GM19463 (cell line): ENCODE measurements around the gene EML2.

Experiments used
- ATAC-seq: cut with Tn5 transposase; IDR thresholded peaks from one replicate; pipeline ENCODE4 v1.9.1; 2021; ENCODE audit warnings: mild to moderate bottlenecking, moderate library complexity; ENCODE audit not compliant: unreplicated experiment

The EML2 gene

DNA sequence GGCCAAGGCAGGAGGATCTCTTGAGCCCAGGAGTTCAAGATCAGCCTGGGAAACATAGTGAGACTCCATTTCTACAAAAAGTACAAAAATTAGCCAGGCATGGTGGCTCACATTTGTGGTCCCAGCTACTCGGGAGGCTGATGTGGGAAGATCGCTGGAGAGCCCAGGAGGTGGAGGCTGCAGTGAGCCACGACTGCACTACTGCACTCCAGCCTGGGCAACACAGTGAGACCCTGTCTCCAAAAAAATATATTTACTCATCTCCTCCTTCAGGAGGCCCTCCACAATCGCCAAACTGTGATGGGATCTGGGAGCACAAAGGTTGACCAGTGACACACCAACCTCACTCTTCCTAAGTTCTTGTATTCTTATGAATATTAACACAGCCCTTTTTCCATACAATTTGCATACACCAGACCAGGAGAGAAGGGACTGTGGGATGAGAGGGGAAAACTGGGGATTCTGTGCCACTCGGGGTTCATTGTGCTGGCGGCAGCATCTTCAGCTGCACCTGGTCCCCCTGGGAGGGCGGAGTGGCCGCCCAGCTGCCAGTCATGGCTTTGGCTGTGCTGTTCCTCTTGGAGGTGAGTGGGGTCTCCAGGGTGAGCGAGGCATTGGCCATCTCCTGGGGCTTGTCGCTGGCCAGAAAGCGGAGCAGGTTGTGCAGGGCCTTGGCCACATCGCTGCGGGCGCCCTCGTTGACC is 48.7 kb downstream of the EML2 start:
- ATAC-seq, result no peak

DNA sequence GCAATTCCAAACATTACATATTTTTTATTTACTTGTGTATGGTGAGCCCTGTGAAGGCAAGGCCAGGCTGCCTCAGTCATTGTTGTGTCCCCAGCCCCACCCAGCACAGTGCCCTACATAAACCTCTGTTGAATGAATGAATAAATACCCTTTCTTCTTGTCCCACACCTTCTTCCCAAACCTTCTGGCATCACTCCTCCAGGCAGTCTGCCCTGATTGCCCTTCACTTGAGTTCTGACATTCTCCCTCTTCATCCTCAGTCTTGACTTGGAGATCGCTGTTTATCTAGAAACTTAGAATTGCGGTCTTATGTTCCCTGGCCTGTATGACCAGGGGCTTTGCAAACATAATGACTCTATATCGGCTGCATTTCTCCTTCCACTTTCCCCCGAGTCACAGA is 49.4 kb downstream of the EML2 start:
- ATAC-seq, result no peak

DNA sequence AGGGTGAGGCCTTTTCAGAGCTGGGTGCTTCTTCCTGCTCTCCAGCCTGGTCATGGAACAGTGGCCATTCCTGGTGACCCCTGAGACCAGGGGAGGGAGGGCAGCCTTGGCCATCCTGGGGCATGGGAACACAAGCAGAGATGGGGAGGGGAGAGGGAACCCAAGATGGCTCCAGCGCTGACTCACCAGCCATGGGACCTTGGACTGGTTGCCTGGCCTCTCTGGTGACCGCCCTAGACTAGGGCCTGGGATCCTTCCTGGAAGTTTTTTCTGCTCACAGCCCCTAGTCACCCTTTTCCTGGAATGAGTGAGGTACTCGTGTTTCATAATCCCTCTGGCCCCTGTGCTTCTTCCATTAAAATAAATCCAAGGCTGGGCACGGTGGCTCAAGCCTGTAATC is 51.3 kb downstream of the EML2 start:
- ATAC-seq, result no peak

DNA sequence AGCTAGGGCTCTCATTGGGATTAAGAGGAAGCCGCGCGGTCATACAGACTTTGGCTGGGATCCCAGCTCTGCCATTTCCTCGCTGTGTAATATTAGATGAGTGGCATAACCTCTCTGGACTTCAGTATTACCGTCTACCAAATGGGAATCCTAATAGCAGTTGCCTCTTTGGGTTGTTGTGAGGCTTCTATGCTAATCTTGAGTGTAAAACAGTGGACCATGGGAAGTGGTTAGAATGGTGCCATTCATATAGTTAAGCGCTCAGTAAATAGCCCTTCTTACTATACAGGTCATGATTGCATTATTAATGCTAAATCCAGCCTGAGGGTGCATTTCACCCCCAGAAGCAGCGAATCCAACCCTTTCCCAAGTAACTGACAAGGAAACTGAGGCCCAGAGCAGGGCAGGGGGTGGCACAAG is 54.0 kb downstream of the EML2 start:
- ATAC-seq, result no peak

DNA sequence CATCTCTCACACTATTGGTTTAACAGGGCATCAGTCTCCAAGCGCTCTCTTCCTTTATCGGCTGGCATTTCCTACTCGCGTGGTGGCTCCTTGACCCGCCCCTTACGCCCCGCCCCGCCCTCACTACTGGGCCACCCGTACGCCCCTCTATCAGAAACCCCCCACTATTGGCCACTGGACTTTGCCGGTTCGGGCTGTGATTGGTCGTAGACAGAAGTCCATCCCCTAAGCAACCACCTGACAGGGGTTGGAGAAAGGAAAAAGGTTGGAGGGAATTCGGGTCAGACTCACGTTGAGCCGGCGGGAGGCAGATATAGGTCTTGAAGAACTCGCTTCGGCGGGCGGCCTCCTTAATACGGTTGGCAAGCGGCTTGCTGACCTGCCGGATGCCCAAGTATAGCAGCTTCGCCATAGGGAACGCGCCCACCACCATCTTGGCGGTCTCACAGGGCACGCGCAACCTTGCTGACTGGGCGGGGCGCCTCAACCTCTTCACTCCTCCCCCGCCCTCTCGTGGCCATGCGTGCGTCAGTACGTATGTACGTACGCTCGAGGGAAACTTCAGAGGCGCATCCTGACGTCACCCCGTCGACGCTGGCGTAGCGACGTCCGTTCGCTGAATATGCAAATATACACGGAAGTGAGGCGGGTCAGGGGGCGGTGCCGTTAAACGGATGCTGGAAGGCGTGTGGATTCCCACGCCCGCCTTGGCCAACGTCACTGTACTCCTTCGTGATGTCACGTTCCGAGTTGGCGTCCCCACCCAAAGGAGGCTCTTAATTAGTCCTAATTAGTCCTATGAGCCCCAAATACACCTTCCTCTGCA is 54.7 kb downstream of the EML2 start, which contains the start of gene OPA3:
Gene OPA3, minus strand, starts transcription at position 471 of the 826 bp plus-strand sequence. Its CDS starts 38 bp downstream, at position 433.
- peak; percentile 81 for ATAC-seq

DNA sequence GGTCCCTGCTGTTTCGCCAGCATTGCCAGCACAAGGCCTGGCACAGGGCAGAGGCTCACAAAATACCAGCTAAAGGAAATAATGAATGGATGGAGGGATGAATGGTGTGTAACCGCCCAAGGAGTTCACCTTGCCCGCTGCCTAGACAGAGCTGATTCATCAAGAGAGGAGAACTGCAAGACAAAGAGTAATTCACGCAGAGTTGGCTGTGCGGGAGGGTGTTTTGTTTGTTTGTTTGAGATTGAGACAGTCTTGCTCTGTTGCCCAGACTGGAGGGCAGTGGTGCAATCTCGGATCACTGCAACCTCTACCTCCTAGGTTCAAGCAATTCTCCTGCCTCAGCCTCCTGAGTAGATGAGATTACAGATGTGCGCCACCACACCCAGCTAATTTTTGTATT is 57.6 kb downstream of the EML2 start:
- no peak for ATAC-seq

DNA sequence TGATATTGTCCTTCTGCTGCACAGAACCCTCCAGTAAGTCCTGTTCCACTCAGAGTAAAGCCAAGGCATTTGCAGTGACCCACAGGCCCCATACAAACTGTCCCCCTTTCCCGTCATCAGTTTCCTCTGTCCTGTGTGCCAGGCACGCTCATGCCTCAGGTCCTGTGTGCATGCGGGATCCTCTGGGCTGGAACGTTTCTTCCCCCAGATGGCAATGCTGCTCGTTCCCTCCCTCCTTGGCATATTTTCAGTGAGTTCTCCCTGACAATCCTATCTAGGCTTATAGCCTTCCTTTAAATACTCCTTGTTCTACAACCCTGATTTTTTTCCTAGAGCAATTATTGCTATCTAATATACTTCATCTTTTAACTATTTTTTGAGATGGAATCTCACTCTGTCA is 60.3 kb downstream of the EML2 start:
- no peak for ATAC-seq

DNA sequence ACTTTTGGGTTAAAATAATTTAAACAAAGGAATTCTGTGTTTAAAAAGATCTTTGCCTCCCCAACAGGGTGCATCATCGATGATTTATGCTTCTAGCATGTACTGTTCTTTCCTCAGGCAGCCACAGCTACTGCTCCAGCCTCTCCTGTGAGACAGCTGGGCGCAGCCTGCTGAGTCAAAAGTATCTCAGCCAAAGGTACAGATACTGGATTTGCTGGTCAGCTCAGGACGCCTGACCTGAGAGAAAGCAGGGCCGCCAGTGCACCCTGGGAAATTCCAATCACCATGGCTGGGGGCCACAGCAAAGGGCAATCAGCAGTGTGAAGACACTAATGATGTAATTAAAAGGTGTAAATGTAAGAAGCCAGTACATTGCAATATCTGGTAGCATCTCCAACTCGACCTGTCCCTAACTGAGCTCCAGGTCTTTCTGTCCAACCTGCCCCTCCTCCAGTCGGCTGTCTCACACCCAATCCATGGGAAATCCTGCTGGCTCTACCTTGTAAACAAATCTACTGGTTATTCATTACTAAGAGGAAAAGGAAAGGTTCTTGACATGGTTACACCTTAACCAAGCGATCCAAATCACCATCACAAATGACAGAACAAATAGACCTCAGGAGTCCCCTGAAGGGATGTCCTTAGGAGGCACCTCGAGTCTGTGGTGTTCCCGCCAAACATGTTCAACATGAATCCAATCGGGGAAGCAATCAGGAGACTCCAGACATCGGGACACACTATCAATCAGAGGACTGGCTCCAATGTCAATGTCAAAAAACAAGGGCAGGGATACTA is 61.9 kb downstream of the EML2 start:
- ATAC-seq, result no peak

DNA sequence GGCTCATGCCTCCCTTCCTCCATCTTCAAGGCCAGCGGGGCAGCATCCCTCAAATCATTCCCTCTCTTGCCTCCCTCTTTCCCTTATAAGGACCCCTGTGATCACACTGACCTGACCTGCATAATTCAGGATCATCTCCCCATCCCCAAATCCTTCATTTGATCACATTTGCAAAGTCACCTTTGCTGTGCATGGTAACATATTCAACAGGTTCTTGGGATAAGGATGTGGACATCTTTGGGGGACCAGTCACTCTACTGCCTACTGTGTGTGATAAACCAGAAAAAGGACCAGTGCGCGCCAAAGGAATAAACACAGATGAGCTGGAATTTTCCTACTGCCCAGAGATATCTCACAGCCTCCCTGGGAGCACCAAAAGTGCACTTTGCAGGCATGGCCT is 62.5 kb downstream of the EML2 start:
- no peak for ATAC-seq

DNA sequence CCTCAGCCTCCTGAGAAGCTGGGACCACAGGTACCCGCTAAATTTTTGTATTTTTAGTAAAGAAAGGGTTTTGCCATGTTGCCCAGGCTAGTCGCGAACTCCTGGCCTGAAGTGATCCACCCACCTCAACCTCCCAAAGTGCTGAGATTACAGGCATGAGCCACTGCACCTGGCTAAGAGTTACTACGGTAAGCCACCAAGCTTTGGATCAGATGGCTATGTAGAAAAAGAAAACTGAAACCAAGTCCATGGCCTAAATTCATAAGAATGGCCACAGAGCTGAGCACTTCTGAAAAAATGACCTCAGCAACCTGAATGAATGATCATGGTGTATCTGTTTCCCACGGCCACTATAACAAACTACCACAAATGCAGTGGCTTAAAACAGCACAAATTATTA is 64.0 kb downstream of the EML2 start:
- ATAC-seq, result no peak

DNA sequence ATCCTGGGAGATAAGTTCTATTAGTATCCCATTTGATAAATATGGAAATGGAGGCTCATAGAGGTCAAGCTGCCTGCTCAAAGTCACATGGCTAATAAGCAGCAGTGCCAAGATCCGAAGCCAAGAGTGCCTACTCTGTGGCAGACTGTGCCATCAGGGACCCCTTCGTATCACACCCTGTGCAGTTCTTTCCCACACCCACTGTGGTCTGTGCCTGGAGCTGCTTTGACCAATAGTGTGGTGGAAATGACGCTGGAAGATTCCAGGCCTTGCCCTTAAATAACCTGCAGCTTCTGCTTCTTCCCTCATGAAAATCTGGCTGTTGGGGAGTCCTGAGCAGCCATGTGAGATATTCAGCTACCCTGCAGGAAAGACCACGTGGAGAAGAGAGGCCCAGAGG is 64.7 kb downstream of the EML2 start:
- ATAC-seq, result no peak

DNA sequence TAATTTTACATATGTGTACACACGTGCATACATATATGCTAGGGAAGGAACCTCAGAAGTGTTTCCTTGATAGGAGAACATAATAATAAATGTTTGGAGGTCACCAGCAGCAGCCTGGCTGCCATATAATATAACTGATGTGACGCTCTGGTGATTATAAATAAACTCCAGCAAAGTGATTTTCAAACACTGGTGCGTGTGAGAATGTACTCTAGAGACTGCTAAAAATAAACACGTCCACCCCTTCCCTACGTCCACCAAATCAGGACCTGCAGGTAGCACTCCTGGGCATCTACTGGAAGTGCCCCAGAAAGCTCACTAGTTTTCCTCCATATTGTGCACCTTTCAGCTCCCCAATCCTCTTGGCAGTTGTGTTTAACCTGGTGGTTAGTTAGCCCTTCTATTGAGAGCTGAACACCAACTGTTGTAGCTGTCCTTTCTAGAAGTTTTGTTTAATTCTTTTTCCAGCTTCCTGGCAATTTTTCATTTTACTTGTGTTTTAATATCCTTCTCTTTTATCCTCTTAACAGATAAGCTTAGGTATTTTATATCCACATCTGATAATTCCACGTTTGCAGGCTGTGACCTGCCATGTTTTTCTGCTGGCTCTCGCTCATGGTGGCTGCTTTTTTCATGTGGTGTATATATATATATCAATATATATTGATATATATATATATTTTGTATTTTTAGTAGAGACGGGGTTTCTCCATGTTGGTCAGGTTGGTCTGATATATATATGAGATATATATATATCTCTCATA is 67.6 kb downstream of the EML2 start:
- no peak for ATAC-seq

DNA sequence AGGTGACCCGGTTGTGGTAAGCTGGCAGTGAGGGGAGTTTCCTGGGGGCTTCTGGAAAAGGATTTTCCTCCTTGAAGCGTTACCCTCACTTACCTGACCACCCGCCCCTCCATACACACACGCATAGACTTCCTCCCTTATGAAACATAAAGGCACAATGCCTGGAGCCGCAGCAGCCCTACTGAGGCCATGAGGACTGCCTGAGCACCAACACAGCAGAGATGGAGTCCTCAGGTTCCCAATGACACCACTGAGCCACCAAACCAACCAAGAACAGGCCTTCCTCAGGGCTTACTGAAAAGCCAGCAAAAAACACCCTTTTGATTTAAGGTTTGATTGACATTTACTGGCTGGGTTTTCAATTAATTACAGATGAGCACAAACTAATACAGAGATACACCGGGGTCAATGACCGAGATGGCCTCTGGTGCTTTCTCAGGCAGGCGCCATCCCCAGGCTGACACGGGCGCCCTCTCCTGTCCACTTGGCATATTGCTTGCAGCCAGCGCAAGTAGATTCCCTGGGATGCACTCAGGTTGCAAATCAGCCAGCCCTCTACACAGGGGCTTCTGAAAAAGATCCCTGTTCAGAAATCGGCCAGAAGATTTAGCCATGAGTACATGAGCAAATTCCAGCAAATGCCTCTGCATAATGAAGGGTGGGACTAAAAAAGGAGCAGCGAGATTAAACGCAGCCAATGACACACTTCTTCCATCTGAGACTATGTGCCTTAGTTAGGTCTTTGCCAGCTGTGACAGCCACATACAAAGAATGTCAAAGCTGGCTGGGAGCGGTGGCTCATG is 69.4 kb downstream of the EML2 start:
- no peak for ATAC-seq

DNA sequence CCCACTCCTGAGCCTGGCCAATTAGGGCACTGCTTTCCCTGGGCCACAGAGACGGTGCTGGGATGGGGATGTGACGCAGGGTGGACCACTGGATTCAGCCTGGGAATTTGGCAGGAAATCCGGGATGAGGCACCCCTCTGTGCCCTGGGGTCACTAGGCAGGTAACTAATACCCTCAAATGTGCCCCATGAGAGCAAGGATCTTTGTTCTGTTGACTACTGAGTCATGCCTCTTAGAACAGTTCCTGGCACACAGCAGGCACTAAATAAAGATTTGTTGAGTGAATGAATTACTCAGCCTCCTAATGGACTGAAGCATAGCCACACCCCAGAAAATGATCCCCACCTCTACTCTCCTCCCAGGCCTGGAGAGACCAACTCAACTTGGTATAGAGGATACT is 70.5 kb downstream of the EML2 start:
- ATAC-seq, result no peak

DNA sequence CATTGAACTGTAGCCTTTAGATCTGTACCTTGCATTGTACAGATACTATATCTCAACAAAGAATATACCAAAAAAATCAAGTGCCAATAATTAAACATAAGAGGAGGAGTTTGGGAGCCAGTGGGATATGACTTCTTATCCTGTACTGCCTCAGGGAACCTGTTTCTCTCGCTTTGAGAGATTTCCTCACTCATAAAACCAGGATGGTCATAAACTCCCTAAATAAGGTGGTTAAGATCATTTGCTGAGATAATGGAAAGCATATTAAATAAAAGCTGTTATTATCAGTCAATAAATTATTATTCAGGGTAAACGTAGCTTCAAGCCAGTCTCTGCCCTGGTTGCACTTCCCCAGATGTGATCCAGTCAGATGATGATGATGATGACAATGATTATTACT is 71.6 kb downstream of the EML2 start:
- ATAC-seq, result no peak

DNA sequence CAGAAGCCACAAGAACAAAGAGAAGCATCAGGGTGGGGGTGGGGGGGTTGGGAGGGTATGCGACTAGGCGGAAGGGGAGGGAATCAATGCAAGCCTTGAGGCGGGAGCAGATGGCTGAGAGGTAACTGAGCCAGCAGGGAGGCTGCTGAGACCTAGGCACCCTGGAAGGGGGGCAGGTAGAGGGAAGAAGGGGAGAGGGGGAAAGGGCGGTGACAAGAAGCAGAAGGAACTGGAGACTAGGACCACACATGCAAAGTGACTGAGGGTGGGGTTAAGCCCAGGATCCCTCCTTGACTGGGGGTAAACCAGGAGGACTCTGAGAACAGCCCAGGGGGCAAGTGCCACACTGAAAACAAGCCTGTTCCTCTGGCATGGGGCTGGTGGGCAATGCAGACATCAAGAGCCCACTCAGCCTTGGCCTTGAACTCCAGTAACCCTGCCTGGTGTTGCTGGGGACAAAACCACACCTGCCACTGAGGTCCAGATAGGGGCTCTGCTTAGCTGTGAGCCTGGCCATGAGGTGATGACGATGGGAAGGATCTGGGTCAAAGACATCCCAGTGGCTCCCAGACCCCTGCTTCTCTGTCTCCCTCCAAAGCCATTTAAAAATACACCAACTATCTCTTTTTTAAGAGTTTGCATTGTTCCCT is 74.9 kb downstream of the EML2 start:
- no peak for ATAC-seq

DNA sequence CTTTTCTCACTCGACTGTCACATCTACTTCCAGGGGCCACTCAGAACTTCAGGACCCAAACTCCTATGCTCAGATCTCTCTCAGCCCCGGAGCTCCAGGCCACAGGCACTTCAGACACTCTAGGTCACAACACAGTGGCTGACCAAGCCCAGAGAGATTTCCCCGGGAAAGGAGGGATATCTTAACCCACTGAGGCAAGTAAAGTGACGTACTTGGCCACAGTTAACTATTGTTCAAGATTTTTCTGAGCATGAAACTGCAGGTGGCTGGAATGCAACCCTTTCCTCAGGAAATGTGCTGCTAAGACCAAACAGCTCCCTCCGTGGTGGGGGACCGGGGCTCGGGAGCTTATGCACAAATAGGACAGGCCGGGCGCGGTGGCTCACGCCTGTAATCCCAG is 78.5 kb downstream of the EML2 start:
- ATAC-seq, result no peak

DNA sequence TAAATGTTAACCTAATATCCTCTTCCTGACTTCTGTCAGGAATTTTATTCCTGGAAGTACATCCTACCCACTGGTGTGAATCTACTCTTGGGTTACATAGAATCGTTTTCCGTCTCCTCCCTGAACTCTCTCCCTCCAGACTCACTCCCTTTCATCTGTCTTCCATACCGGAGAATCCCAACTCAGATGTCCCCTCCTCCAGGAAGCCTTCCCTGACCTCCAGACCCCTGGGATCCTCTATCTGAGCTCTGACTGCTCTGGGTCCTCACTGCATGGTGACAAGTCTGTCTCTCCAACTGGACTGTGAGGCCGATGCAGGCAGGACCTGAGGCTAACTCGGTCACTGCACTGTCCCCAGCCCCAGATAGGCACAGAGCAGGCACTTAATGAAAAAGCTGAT is 79.2 kb downstream of the EML2 start:
- ATAC-seq, result no peak
